ENCODE data around the gene PANK4.

DNA sequence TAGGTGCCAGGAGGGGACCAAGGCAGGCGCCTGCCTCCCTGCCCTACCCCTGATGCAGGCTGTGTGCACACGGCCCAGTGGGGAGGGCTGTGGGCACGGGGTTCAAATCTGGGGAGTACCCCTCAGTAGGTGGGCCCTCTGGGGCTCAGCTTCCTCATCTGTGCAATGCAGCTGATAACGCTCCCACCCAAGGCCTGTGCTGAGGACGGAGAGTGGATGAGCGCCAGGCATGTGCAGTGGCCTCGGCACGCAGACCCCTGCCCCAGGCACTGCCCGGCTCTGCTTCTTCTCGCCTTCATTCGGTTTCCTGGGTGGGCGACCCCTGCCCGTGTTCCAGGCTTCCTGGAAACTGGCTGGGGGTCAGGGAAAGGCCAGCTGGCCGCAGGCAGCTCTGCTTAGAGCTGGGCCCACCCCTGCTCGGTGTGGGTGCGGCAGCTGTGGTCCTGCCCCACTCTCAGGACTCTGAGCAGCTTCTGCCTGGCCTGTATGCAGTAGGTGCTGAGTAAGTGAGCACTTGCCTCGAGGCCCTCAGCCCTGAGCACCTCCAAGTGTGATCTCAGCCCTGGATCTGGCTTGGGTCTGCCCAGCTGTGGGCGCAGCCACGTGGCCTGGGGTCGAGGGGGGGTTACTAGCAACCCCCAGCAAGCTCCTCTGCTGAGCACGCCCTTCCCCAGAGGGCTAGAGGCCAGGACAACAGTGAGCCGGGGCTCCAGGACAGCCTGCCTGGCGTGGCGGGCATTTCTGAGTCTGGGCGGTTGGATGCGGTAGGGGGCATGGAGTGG is 17.9 kb upstream of the PANK4 start:
- TF ChIP-seq POLR2A (IDR thresholded peaks at IDR 0.05) = no peak
- TF ChIP-seq, protein P1, sequence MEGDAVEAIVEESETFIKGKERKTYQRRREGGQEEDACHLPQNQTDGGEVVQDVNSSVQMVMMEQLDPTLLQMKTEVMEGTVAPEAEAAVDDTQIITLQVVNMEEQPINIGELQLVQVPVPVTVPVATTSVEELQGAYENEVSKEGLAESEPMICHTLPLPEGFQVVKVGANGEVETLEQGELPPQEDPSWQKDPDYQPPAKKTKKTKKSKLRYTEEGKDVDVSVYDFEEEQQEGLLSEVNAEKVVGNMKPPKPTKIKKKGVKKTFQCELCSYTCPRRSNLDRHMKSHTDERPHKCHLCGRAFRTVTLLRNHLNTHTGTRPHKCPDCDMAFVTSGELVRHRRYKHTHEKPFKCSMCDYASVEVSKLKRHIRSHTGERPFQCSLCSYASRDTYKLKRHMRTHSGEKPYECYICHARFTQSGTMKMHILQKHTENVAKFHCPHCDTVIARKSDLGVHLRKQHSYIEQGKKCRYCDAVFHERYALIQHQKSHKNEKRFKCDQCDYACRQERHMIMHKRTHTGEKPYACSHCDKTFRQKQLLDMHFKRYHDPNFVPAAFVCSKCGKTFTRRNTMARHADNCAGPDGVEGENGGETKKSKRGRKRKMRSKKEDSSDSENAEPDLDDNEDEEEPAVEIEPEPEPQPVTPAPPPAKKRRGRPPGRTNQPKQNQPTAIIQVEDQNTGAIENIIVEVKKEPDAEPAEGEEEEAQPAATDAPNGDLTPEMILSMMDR (IDR thresholded peaks at IDR 0.05) = no peak
